Measurements from ENCODE around the gene KIF26B. TPM values are rescaled to one million over a fixed set of nuclear protein-coding genes. Genes with fewer than 3 reads are reported as not detected.

Gene KIF26B
- total RNA-seq, 5 donors from 2014 or later (not counting 1 experiment from before 2014, with no cell fraction given) = 0.03 to 0.06 (median 0.05) TPM; not detected in 2

GRCh38 chr1:245409341-245410195 lies 254.8 kb downstream of the KIF26B start:
- Mint-ChIP-seq H3K4me3 (no peak overlapping the region), H3K4me1 (no peaks in the 10 kb centered on the region), H3K9me3 (no peaks in the 10 kb centered on the region)

DNA sequence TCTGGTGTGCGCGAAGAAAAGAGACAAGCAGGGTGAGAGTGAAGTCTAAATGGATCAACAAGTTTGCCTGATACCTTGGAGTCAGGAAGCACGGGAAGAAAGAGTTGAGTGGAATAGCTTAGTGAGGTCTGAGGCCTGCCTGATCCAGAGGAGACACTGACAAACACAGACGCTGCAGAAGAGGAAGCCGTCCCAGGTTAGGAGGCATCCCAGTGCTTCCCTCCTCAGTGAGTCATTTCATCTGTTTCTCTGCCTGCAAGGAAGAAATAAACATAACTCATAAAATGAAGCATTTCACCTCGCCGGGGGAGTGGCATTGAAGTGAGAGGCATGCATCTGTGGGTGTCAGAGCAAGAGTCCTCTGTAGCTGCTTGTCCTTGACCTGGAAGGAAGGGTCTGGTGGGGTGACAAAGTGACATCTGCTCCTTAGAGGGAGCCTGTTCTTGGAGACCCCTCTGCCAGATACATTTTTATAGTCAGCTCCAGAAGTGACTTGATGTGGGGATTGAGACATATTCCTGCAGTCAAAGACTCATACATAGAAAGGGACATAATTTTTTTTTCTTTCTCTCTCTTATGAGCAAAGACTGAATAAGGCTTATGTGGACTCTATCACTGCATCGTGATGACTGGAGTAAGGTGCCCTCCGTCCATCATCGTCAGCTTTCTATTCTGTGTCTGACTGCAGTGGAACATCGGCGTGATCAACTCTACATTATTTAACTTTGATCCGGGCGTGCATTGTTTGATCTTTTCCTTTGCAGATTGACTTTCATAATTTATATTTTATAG lies 256.7 kb downstream of the KIF26B start:
- H3K36me3 ChIP-seq (ENCODE audit: control insufficient read depth in 2 of 2, extremely low read depth in 1 of 2, insufficient read depth in 1 of 2, low read length in 1 of 2) = no peaks in the 10 kb centered on the region
- 96% methylated on average over 3 of the region's 14 CpGs for WGBS (ENCODE audit: insufficient coverage)
- no peak overlapping the region for H3K4me3 ChIP-seq (ENCODE audit: control insufficient read depth in 1 of 2, extremely low read depth in 1 of 2, low read length in 1 of 2)
- DNase-seq (no peak), ATAC-seq (replicated peaks in 1 of 4) (no peak)
- POLR2A ChIA-PET = no interaction called here
- no peaks in the 10 kb centered on the region for H3K9me3 ChIP-seq
- CTCF ChIA-PET = interaction anchor here in 1 of 2 donors (0.6 kb wide), 1 partner anchor 244 kb away, joined by 4 read pairs; no protein-coding TSS in a partner anchor
- H3K4me1 ChIP-seq (ENCODE audit: control insufficient read depth in 1 of 2, extremely low read depth in 1 of 2, insufficient read depth in 2 of 2, low read length in 2 of 2) = no peaks in the 10 kb centered on the region
- Mint-ChIP-seq H3K36me3 (no peaks in the 10 kb centered on the region), H3K9me3 (no peaks in the 10 kb centered on the region), H3K27ac (no peak overlapping the region), H3K27me3 (peaks cover 0 to 1% of the 10 kb centered on the region in 2 donors), H3K4me1 (no peaks in the 10 kb centered on the region), H3K4me3 (no peak overlapping the region)
- H3K27ac ChIP-seq (ENCODE audit: low read length) = no peak overlapping the region
- peaks cover 0 to 11% of the 10 kb centered on the region in 2 experiments for H3K27me3 ChIP-seq (replicated peaks in 1 of 2; ENCODE audit: control insufficient read depth in 2 of 2, extremely low read depth in 1 of 2, insufficient read depth in 2 of 2, low read length in 1 of 2)

More at GRCh38 chr1:245409341-245410195, 254.8 kb downstream of the KIF26B start:
- Histone ChIP-seq H3K9me3 (no peaks in the 10 kb centered on the region), H3K27me3 (replicated peaks in 1 of 2; ENCODE audit: control insufficient read depth in 2 of 2, extremely low read depth in 1 of 2, insufficient read depth in 2 of 2, low read length in 1 of 2) (peaks cover 0 to 11% of the 10 kb centered on the region in 2 experiments), H3K4me3 (ENCODE audit: control insufficient read depth in 1 of 2, extremely low read depth in 1 of 2, low read length in 1 of 2) (no peak overlapping the region), H3K36me3 (ENCODE audit: control insufficient read depth in 2 of 2, extremely low read depth in 1 of 2, insufficient read depth in 1 of 2, low read length in 1 of 2) (no peaks in the 10 kb centered on the region), H3K4me1 (ENCODE audit: control insufficient read depth in 1 of 2, extremely low read depth in 1 of 2, insufficient read depth in 2 of 2, low read length in 2 of 2) (no peaks in the 10 kb centered on the region), H3K27ac (ENCODE audit: low read length) (no peak overlapping the region)
- no peaks in the 10 kb centered on the region for H3K36me3 Mint-ChIP-seq
- ATAC-seq (replicated peaks in 1 of 4) (no peak), DNase-seq (no peak)
- 84% methylated on average over 3 of the region's 9 CpGs for WGBS (ENCODE audit: insufficient coverage)
- peaks cover 0 to 4% of the 10 kb centered on the region in 2 donors for H3K27me3 Mint-ChIP-seq
- CTCF ChIA-PET = no interaction called here
- POLR2A ChIA-PET = interaction anchor here in 1 of 2 donors (0.6 kb wide), 1 partner anchor 51 kb away, joined by 3 read pairs; no protein-coding TSS in a partner anchor
- H3K27ac Mint-ChIP-seq = no peak overlapping the region

DNA sequence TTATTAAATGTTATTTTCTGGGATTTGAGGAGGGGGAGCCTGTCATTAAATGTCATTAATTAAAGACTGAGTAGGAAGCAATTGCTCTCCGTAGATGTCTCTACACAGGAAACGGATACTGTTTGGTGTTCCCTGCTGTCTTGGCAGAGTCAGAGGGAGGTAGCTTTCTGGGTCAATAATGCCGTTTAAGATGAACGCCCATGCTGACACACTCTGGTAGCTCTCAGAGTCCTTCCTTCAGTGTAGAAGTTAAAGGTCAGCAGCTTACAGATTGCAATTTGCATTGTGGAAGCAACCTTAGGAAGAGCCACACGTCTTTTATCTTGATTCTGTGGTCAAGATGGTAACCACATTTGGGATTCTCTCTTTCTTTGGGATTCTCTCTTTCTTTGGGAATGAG lies 257.5 kb downstream of the KIF26B start:
- H3K4me1 Mint-ChIP-seq = no peaks in the 10 kb centered on the region
- ATAC-seq (replicated peaks in 1 of 4) = no peak
- Histone ChIP-seq H3K36me3 (ENCODE audit: control insufficient read depth in 2 of 2, extremely low read depth in 1 of 2, insufficient read depth in 1 of 2, low read length in 1 of 2) (no peaks in the 10 kb centered on the region), H3K4me1 (ENCODE audit: control insufficient read depth in 1 of 2, extremely low read depth in 1 of 2, insufficient read depth in 2 of 2, low read length in 2 of 2) (no peaks in the 10 kb centered on the region), H3K4me3 (ENCODE audit: control insufficient read depth in 1 of 2, extremely low read depth in 1 of 2, low read length in 1 of 2) (no peak overlapping the region), H3K9me3 (no peaks in the 10 kb centered on the region), H3K27me3 (replicated peaks in 1 of 2; ENCODE audit: control insufficient read depth in 2 of 2, extremely low read depth in 1 of 2, insufficient read depth in 2 of 2, low read length in 1 of 2) (peaks cover 0 to 11% of the 10 kb centered on the region in 2 experiments), H3K27ac (ENCODE audit: low read length) (no peak overlapping the region)
- no peaks in the 10 kb centered on the region for H3K36me3 Mint-ChIP-seq
- no peak for DNase-seq
- H3K4me3 Mint-ChIP-seq = no peak overlapping the region
- ChIA-PET POLR2A (interaction anchor here in 1 of 2 donors (0.5 kb wide), 1 partner anchor 707 kb away, joined by 4 read pairs; no protein-coding TSS in a partner anchor), CTCF (no interaction called here)
- 83% methylated on average over 5 of the region's 5 CpGs for WGBS (ENCODE audit: insufficient coverage)
- H3K27ac Mint-ChIP-seq = no peak overlapping the region
- no peaks in the 10 kb centered on the region for H3K9me3 Mint-ChIP-seq
- peaks cover 0 to 4% of the 10 kb centered on the region in 2 donors for H3K27me3 Mint-ChIP-seq

- peaks cover 0 to 17% of the 10 kb centered on the region in 2 experiments for H3K27me3 ChIP-seq (replicated peaks in 1 of 2; ENCODE audit: control insufficient read depth in 2 of 2, extremely low read depth in 1 of 2, insufficient read depth in 2 of 2, low read length in 1 of 2)
- WGBS (ENCODE audit: insufficient coverage) = no CpG with 5 or more reads among the region's 2 CpGs
- CTCF ChIA-PET = no interaction called here
- no peak overlapping the region for H3K4me3 Mint-ChIP-seq
- no peaks in the 10 kb centered on the region for H3K36me3 Mint-ChIP-seq
- H3K9me3 ChIP-seq = no peaks in the 10 kb centered on the region
- no peaks in the 10 kb centered on the region for H3K4me1 ChIP-seq (ENCODE audit: control insufficient read depth in 1 of 2, extremely low read depth in 1 of 2, insufficient read depth in 2 of 2, low read length in 2 of 2)
- DNase-seq (no peak), ATAC-seq (replicated peaks in 1 of 4) (no peak)
- POLR2A ChIA-PET = no interaction called here
- peaks cover 2 to 4% of the 10 kb centered on the region in 2 donors for H3K27me3 Mint-ChIP-seq
- H3K4me3 ChIP-seq (ENCODE audit: control insufficient read depth in 1 of 2, extremely low read depth in 1 of 2, low read length in 1 of 2) = no peak overlapping the region
- H3K27ac Mint-ChIP-seq = no peak overlapping the region
- H3K27ac ChIP-seq (ENCODE audit: low read length) = no peak overlapping the region
- H3K36me3 ChIP-seq (ENCODE audit: control insufficient read depth in 2 of 2, extremely low read depth in 1 of 2, insufficient read depth in 1 of 2, low read length in 1 of 2) = no peaks in the 10 kb centered on the region
- no peaks in the 10 kb centered on the region for H3K9me3 Mint-ChIP-seq
- no peaks in the 10 kb centered on the region for H3K4me1 Mint-ChIP-seq
These were observed 262.0 kb downstream of the KIF26B start for GRCh38 chr1:245416781-245417180.

DNA sequence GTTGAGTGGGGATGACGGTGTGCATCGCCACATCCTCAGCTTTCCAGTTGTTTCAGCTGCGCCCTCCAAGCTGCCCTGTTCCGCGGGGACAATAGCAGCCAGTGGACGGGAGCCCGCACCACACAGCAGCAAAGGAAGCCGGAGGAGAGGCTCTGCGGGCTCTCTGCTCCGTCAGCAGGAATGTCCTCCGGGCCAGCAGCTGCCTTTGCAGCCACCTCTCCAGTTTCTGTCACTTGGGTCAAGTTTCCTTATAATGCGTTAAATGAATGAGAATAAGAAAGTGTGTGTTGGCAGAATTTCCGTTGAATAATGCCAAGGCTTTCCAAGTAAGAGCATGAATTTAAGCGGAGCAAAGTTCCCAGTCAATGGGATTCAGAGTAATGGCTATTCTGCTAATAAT lies 263.3 kb downstream of the KIF26B start:
- WGBS (ENCODE audit: insufficient coverage) = 83% methylated on average over 14 of the region's 14 CpGs
- no peak overlapping the region for H3K4me3 Mint-ChIP-seq

GRCh38 chr1:245419461-245419978 lies 264.7 kb downstream of the KIF26B start:
- H3K9me3 ChIP-seq = no peaks in the 10 kb centered on the region
- ATAC-seq (replicated peaks in 1 of 4) (no peak), DNase-seq (no peak)
- no peak overlapping the region for H3K4me3 ChIP-seq (ENCODE audit: control insufficient read depth in 1 of 2, extremely low read depth in 1 of 2, low read length in 1 of 2)
- no peak overlapping the region for H3K4me3 Mint-ChIP-seq
- peaks cover 2 to 4% of the 10 kb centered on the region in 2 donors for H3K27me3 Mint-ChIP-seq
- POLR2A ChIA-PET = no interaction called here
- H3K27ac Mint-ChIP-seq = no peak overlapping the region
- no peak overlapping the region for H3K27ac ChIP-seq (ENCODE audit: low read length)
- H3K36me3 ChIP-seq (ENCODE audit: control insufficient read depth in 2 of 2, extremely low read depth in 1 of 2, insufficient read depth in 1 of 2, low read length in 1 of 2) = no peaks in the 10 kb centered on the region
- no peaks in the 10 kb centered on the region for H3K4me1 ChIP-seq (ENCODE audit: control insufficient read depth in 1 of 2, extremely low read depth in 1 of 2, insufficient read depth in 2 of 2, low read length in 2 of 2)
- no peaks in the 10 kb centered on the region for H3K9me3 Mint-ChIP-seq
- 84% methylated on average over 14 of the region's 15 CpGs for WGBS (ENCODE audit: insufficient coverage)
- CTCF ChIA-PET = no interaction called here
- no peaks in the 10 kb centered on the region for H3K36me3 Mint-ChIP-seq
- H3K27me3 ChIP-seq (replicated peaks in 1 of 2; ENCODE audit: control insufficient read depth in 2 of 2, extremely low read depth in 1 of 2, insufficient read depth in 2 of 2, low read length in 1 of 2) = peaks cover 0 to 5% of the 10 kb centered on the region in 2 experiments
- no peaks in the 10 kb centered on the region for H3K4me1 Mint-ChIP-seq

More for the DNA sequence above, 263.3 kb downstream of the KIF26B start:
- no peaks in the 10 kb centered on the region for H3K36me3 Mint-ChIP-seq
- H3K27ac ChIP-seq (ENCODE audit: low read length) = no peak overlapping the region
- ChIA-PET CTCF (no interaction called here), POLR2A (no interaction called here)
- H3K4me3 ChIP-seq (ENCODE audit: control insufficient read depth in 1 of 2, extremely low read depth in 1 of 2, low read length in 1 of 2) = no peak overlapping the region
- DNase-seq (no peak), ATAC-seq (replicated peaks in 1 of 4) (no peak)
- H3K27me3 Mint-ChIP-seq = peaks cover 2 to 4% of the 10 kb centered on the region in 2 donors
- no peaks in the 10 kb centered on the region for H3K4me1 Mint-ChIP-seq
- H3K27ac Mint-ChIP-seq = no peak overlapping the region
- H3K36me3 ChIP-seq (ENCODE audit: control insufficient read depth in 2 of 2, extremely low read depth in 1 of 2, insufficient read depth in 1 of 2, low read length in 1 of 2) = no peaks in the 10 kb centered on the region
- no peaks in the 10 kb centered on the region for H3K4me1 ChIP-seq (ENCODE audit: control insufficient read depth in 1 of 2, extremely low read depth in 1 of 2, insufficient read depth in 2 of 2, low read length in 2 of 2)
- H3K27me3 ChIP-seq (replicated peaks in 1 of 2; ENCODE audit: control insufficient read depth in 2 of 2, extremely low read depth in 1 of 2, insufficient read depth in 2 of 2, low read length in 1 of 2) = peaks cover 0 to 17% of the 10 kb centered on the region in 2 experiments
- no peaks in the 10 kb centered on the region for H3K9me3 Mint-ChIP-seq
- H3K9me3 ChIP-seq = no peaks in the 10 kb centered on the region
